Stimulated activated CD8-positive, alpha-beta memory T cell treated with anti-CD3 and anti-CD28 coated beads, Interleukin-15, amount 100 ng/mL, for 48 hours (primary cell): ENCODE measurements around the gene SLC38A11.
"Not testable (repeated sequence)": the region's sequence is repeated elsewhere in the genome, so short reads cannot be mapped to it uniquely, and the experiment has no call there.

Experiments used
- DNase-seq, 2 donors: peaks; one replicate each; pipeline ENCODE4 v3.0.0-alpha.2; 2020; ENCODE audit warnings: low read depth in 2 of 2

The SLC38A11 gene

DNA sequence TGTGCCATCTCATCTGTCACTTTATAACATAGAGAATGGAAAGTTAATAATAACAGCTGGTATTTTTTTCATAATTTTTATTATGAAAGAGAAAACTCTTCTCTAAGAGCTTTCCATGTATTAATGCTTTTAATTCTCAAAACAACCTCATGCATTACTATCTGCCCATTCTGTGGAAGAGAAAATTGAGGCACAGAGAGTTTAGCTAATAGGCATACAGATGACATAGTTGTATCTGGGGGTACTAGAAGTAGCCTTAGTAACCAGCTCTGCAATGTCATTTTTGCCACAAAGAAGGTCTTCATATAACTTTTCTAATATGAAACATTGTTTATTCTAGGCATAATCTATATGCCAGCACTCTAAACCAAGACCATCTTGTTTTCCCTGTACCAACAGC is 77.4 kb downstream of the SLC38A11 start:
- no peak for DNase-seq

DNA sequence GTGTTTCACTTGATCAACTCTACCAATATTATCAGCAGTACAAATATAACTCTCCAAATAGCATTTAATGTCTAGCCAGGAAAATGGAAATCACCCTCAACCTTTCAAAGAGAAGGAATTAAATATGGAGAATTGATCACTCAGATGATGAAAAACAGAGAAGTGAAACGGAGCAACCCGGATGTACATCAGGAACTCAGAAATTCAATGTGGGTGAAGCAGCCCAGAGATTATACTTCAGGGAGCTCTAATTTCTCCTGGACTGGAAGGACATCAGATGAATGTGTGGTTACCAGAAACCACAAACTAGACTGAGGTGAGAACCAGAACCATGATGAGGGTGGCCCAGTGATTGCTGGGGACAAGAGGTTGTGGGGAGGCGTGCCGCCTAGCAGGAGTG is 78.2 kb downstream of the SLC38A11 start:
- no peak for DNase-seq

DNA sequence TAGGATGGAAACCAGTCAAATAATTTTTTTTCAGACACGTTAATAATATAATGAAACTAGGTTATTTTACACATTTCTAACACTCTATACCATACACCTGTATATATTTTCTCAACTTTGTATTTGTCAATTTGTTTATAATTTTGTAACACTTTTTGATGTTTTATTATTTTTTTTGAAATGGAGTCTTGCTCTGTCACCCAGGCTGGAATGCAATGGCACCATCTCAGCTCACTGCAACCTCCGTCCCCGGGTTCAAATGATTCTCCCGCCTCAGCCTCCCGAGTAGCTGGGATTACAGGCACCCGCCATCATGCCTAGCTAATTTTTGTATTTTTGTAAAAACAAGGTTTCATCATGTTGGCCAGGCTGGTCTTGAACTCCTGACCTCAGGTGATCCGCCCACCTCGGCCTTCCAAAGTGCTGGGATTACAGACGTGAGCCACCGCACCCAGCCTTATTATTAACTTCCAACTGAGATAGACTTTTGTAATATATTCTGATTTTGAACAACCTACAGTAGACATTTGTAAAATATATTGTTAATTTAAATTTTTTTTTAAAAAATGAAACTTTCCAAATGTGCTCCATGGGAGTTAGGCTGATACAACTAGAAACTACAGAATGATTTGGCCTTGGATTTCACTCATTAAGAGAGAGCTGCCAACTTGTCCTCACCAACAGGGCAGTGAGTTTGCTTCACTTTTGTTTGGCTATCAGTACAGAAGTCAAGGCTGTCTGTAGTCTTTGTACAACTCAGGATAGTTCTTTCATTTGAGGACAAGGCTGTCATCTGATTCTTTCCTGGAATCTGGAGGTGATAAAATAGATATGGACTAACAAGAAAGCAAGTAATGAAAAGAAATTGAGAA is 79.8 kb downstream of the SLC38A11 start:
- DNase-seq = no peak

DNA sequence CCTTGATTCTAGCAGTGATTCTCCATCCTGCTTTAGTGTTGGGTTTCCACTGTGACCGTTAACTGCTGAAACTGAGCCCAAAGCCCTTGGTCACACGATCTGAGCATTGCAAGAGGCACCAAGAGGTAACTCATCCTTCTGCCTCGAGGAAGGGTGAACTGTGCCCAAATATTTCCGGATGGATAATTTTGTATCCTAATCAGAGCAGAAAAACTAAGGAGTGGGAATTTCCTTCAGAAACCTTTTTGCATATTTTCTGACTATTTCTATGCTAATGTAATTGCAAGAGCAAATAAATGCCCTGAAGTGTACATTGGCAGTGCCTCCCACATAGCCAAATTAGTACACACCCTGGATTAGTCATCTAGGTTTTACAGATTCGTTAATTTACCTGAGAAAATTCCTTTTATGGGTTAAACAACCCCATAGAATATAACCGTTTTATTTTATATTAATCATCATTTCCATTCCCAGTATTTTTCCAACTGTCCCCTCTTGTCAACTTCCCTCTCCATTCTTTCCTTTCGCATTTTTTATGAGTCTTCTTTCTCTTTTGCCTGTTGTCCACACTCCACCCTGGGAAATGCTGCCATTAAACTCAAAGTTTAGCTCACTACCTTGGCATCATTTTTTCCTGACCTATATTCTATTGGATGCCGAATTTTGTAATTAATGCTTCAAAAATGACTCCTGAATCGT is 82.0 kb downstream of the SLC38A11 start:
- no peak for DNase-seq

DNA sequence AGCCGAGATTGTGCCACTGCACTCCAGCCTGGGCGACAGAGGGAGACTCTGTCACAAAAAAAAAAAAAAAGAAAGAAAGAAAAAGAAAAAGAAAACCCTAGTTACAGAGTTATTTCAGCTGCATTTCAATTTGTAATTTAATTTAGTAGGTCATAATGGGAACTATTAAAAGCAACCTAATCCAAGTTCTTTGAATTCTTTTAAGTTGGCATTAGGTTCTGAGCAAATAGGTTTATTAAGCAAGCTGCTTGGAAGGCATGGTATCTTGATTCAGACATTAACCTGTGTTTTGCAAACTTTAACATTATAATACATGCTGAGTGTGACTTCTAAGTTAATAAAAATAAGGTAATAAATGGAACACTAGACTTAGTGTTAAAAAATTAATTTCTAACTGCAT is 83.9 kb downstream of the SLC38A11 start:
- DNase-seq = no peak

DNA sequence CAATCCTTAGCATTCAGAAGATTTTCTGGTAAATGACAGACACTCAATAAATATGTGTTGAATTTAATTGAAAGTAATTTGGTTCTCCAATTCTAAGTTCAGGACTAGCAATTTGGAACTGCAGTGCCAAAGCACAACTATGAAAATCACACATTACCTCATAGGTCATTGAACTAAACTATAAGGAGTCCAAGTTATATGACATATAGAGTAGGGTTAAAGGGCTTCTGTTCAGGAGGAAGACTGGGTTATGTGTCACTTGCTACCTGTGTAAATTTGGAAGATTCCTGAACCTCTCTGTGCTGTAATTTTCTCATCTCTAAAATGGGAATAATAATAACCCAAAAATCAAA is 85.9 kb downstream of the SLC38A11 start:
- no peak for DNase-seq

DNA sequence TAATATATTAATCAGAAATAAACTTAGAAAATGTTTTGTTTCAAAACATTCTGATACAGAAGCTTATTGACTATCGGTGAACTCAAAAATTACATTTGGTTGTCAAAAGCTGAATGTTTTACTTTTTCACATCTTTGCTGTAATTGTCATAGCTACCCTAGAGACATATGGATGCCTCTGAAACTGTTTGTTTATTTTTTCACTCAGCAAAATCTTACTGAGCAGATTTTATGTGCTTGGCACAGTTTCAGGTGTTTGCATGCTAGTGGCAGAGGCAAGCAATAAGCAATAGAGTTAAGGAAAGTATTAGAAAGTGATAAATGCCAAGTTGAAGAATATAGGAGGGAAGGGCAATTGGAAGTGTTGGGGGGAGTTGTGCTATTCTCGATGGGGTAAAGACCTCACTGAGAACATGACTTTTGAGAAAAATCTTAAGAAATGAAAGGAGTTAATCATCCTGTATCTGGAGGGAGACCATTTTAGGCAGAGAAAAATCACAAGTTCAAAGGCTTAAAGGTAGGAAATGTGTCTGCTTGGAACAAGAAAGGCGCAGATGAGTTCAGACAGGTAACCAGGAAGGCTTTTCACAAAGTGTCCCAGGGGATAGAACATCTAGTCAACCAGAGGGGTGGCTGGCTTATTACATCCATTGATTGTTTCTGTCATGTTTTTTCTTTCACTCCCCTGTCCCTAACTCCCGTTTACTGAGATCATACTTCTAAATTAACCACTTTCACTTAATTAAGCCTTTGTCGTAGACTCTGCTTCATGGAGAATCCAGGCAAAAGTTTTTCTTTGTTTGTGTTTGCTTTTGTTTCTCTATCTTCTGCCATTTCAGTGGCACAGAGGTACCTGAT is 86.5 kb downstream of the SLC38A11 start:
- DNase-seq = no peak

DNA sequence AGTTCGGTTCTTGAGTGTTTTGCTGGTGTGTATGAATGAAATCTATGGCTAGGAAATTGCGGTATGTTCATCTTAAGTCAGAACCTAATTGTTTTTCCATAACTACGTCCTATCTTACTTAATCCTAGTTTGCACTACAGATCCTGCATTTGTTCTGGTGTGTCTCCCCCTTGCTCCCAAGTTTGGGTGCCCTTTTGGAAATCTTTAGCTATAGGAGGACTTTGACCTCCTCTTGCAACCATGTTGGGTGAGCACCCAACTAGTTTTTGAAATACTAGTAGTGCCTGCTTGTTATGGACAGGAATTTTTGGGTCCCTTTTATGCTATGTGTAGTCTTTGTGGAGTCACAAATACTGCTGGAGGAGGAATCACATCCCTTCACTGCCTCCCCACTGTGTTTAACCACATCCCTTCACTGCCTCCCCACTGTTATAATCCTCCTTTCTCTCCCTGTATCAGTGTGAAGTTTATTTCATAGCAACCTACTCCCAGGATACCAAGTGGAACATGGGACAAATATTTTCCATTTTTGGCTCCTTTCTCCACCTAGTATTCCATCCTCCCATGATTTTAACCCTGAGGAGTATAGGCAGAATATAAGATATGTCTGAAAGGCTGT is 87.4 kb downstream of the SLC38A11 start:
- no peak for DNase-seq

DNA sequence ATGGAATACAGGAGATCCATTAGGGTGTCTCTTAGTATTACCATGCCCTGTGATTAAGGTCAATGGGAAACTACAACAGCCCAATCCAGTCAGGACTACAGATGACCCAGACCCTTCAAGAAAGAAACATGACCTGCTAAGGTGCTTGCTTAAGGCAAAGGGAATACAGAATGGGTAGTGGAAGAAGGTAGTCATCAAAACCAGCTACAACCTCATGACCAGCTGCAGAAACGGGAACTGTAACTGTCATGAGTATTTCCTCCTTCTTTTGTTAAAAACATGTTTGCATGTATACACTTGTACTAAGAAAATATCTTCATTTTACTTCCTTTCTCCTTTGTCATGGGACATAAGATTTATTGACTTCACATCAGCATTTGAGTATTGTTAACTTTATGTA is 88.9 kb downstream of the SLC38A11 start:
- DNase-seq = not testable (repeated sequence)

DNA sequence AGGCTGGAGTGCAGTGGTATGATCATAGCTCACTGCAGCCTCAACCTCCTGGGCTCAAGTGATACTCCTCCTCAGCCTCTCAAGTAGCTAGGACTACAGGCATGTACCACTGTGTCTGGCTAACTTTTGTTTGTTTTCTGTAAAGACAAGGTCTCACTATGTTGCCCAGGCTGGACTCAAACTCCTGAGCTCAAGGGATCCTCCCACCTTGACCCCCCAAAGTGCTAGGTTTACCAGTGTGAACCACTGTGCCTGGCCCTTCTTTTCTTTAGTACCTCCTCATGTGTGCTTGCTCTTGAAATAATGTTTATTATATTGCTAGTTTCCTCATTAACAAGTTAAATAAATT is 94.7 kb downstream of the SLC38A11 start:
- DNase-seq = no peak

DNA sequence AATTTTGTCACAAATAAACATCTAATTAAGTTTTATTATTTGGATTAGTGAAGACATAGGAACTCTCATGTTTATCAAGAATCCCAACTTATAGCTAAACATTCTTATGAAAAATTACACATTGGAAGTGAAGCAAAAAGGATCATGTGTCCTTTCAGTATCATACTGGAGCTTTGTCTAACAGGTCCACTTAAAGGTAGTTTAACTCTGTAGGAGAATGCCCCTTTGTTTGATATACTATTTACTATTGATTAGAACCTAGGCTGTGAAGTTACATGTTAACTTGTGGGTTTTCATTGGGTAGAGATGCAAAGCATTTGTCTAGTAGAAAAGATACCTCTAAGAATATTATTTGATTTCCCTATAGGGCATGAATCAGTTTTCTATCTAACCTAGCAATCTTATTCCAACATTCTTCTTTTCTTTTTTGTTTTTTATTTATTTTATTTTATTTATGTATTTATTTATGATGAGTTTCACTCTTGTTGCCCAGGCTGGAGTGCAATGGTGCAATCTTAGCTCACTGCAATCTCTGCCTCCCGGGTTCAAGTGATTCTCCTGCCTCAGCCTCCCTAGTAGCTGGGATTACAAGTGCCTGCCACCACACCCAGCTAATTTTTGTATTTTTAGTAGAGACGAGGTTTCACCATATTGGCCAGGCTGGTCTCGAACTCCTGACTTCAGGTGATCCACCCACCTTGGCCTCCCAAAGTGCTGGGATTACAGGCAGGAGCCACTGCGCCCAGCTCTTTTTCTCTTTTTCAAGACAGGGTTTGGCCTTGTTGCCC is 95.2 kb downstream of the SLC38A11 start:
- not testable (repeated sequence) for DNase-seq

DNA sequence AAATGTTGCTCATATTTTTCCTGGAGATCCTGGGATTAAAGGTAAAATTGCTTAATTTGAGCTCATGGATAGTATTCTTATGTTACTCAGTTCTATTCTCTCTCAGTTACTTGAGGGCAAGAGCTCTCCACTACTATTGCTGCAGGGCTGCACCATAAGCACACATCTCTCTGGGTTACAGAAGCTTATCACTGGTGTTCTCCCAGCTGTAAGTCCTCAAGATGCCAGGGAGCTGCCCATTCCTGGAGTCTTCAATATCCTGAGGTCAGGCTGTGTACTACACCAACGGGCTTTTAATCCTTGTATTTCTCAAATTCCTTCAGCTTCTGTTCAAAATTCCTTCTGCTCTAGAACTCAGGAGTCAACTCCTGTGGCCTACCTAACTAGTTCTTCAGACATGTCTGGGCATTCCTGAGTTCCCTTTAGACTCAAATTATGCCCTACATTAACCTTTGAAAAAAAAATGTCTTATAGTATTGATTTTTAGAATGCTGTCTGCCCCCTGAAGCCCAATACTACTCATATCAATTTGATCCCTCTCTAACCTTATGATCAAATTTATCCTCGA is 96.0 kb downstream of the SLC38A11 start:
- no peak for DNase-seq

DNA sequence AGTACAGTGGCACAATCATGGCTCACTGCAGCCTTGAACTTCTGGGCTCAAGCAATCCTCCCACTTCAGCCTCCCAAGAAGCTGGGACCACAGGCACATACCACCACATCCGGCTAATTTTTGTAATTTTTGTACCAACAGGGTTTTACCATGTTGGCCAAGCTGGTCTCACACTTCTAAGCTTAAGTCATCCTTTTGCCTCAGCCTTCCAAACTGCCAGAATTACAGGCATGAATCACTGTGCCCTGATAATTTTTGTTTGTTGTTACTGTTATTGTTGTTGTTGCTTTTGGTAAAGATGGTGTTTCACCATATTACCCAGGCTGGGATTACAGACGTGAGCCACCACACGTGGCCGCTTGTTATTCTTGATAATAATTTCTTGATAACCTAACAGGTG is 103.2 kb downstream of the SLC38A11 start:
- no peak for DNase-seq

DNA sequence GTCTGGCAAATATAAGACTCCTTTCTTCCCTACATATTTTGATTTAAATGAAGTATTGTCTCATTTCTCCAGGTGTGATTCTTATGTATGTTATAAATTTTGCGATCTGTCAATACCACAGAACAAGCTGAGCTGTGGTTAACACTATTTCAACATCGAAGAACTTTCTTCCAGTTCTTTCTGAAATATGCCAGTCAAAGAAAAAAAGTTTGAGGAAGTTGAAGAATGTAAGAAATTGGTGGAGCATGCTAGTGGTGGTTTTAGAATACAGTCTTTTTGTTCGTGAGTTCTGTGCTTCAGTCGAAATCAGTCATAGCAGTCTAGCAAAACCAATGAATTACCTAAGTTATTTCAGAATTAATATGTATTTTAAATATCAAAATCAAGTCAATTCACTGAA is 105.1 kb downstream of the SLC38A11 start:
- no peak for DNase-seq

DNA sequence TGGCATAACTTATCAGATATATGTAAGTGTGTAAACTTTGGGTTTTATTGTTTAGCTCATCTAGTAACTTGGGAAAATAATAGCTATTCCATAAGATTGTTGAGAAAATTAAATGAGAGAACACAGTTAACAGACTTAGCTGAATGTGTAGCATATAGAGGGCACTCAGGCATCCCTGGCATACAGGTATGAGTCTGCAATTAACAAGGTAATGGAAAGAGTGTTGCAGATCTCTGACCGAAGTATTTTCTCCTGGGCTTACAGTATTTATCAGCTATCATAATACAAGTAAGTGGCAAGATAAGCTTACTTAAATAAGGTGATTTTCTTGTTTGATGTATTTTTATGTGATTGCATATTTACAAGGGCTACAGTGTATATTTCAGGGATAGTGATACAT is 105.8 kb downstream of the SLC38A11 start:
- no peak for DNase-seq

DNA sequence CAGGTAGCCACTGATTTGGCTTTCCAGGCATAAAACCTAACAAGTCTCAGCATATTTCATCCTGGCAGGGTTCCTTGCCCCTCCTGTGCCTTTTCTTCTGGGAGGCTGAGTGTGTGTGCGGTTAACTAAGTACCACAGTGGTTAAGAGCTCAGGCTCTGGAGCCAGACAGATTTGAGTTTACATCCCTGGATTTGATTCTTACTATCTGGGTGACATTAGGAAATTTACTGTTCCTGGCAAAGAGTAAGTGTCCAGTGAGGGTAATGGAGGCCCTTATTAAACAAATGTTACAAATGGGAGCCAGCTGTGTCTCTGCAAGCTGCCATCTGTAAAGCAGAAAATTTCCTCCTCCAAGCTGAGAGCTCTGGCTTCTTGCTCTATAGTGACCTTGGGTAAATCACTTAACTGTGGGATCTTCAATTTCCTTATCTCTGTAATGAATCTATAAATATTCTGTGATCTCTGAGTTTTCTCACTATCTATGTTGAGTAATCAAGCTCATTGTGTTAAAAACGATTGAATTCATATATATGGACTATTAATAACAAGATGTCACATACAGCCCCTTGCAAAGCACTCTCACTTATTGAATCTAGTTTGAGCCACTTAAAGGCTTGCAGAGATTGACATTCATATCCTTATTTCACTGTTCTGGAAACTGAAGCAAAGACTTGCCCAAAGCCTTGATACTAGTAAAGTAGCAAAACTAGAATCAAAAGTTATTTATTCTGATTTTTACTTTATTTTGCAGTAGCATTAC is 107.2 kb downstream of the SLC38A11 start:
- DNase-seq = no peak

DNA sequence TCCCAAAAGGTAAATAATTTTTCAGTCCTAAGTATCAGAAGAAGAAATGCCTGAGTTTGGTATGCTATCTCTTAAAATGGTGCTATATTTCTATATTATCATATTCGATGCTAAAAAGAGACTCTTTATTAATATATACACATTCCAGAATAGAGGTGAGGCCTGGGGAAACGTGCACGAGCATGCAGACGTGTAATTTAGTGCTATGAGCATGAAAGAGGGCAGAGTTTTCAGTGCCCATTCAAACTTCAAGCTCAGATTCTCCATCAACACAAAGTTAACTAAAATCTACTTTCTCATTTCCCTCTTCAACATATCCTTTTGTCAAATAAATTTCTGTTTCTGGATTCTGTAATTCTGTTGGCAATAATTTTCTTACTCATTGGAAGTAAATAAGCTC is 108.0 kb downstream of the SLC38A11 start:
- DNase-seq = no peak

DNA sequence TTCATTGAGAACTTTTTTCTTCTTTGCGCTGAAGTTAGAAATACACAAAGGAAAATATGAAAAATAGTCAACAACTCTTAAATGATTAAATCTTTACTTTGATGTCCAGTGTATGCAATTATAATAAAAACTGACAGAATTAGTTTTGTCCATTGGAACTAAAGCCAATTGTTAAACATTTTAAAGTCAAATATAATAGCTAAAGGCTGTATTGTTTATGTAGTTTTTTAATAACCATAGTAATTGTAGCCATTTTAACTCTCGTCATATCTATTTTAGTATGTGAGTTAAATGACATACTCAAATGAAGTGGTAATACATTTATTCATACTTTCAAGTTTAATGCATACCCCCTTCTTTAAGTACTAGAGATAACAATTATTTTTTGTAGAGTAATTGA is 109.0 kb downstream of the SLC38A11 start:
- DNase-seq = no peak
